ENCODE results near the gene CYP2C18. TPM values are rescaled to one million over a fixed set of nuclear protein-coding genes. Genes with fewer than 3 reads are reported as not detected.
"Not testable (repeated sequence)": the region's sequence is repeated elsewhere in the genome, so short reads cannot be mapped to it uniquely, and the experiment has no call there.

Gene CYP2C18
- 0.72 and 0.79 TPM in 2 replicates for total RNA-seq (2022)
- percentile 40 among the genes with signal in this experiment for Bru-seq, nascent RNA
- percentile 56 among the genes with signal in this experiment for BruChase-seq, experiment 1, labeled RNA remaining after a 2-hour chase
- percentile 56 among the genes with signal in this experiment for BruChase-seq, experiment 2, labeled RNA remaining after a 6-hour chase
- long read RNA-seq, result 0 reads

- BruUV-seq (replicated peaks), result no TSS peak
- Mint-ChIP-seq H3K4me3 (ENCODE audit: unreplicated experiment) (no peak within 1 kb of the TSS), H3K27ac (ENCODE audit: unreplicated experiment) (no peak within 1 kb of the TSS), H3K36me3 (ENCODE audit: insufficient read depth, unreplicated experiment) (no peaks in the 10 kb centered on the region), H3K27me3 (ENCODE audit: insufficient read depth, unreplicated experiment) (no peaks in the 10 kb centered on the region), H3K9me3 (ENCODE audit: unreplicated experiment) (peaks cover 12% of the 10 kb centered on the region), H3K4me1 (ENCODE audit: low read depth, unreplicated experiment) (peaks cover 29% of the 10 kb centered on the region)
- Histone ChIP-seq H3K4me3 (ENCODE audit: low read depth, low read length) (no peak within 1 kb of the TSS), H3K27me3 (replicated peaks; ENCODE audit: control insufficient read depth, insufficient read depth, low read length) (no peaks in the 10 kb centered on the region), H3K9me3 (peaks cover 16% of the 10 kb centered on the region), H3K4me1 (peaks cover 41% of the 10 kb centered on the region), H3K36me3 (ENCODE audit: control insufficient read depth, insufficient read depth, low read length) (no peaks in the 10 kb centered on the region; the same call in 1 of the 2 replicates)
- no peak for DNase-seq
- no peak for TF ChIP-seq CTCF (IDR thresholded peaks at IDR 0.05; ENCODE audit: insufficient read depth in 1 of 2, low read depth in 1 of 2, low read length in 1 of 2, severe bottlenecking in 1 of 2, unreplicated experiment in 1 of 2)
- ChIA-PET CTCF (no interaction called here), POLR2A (no interaction called here)
- intact Hi-C loops (cut with micrococcal nuclease; ENCODE audit: unreplicated experiment), result loop anchor here (5.0 kb wide), 1 partner anchor 51 kb away; no protein-coding TSS in a partner anchor
Observed at GRCh38 chr10:94683214-94684054, at the start of gene CYP2C18. CYP2C18 (plus strand) TSS chr10:94683729; CDS start chr10:94683820, 91 bp downstream.

GRCh38 chr10:94638097-94638496 is 45.4 kb upstream of the CYP2C18 start:
- H3K27me3 ChIP-seq (replicated peaks; ENCODE audit: control insufficient read depth, insufficient read depth, low read length); H3K4me1 Mint-ChIP-seq (ENCODE audit: low read depth, unreplicated experiment); CTCF ChIA-PET; H3K4me3 ChIP-seq (ENCODE audit: low read depth, low read length); H3K27ac Mint-ChIP-seq (ENCODE audit: unreplicated experiment); H3K4me1 ChIP-seq; POLR2A ChIA-PET; BruUV-seq (replicated peaks); H3K27me3 Mint-ChIP-seq (ENCODE audit: insufficient read depth, unreplicated experiment); DNase-seq; H3K36me3 ChIP-seq (ENCODE audit: control insufficient read depth, insufficient read depth, low read length); H3K4me3 Mint-ChIP-seq (ENCODE audit: unreplicated experiment); intact Hi-C loops (cut with micrococcal nuclease; ENCODE audit: unreplicated experiment); H3K36me3 Mint-ChIP-seq (ENCODE audit: insufficient read depth, unreplicated experiment): not testable (repeated sequence)
- H3K9me3 Mint-ChIP-seq (ENCODE audit: unreplicated experiment), result peaks cover 28% of the 10 kb centered on the region
- peaks cover 20% of the 10 kb centered on the region for H3K9me3 ChIP-seq

DNA sequence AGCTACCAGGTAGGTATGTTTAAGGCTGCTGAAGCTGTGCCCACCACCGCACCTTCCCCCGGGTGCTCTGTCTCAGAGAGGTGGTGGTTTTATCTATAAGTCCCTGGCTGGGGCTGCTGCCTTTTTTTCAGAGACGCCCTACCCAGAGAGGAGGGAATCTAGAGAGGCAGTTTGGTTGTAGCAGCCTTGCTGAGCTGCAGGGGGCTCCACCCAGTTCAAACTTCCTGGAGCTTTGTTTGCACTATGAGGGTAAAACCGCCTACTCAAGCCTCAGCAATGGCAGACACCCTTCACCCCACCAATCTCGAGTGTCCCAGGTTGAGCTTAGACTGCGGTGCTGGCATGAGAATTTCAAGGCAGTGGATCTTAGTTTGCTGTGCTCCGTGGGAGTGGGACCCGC is 43.6 kb upstream of the CYP2C18 start:
- H3K36me3 ChIP-seq (ENCODE audit: control insufficient read depth, insufficient read depth, low read length), result peaks cover 1% of the 10 kb centered on the region; the same call in 1 of the 2 replicates
- intact Hi-C loops (cut with micrococcal nuclease; ENCODE audit: unreplicated experiment), result no loop called here
- no peak overlapping the region for H3K4me3 Mint-ChIP-seq (ENCODE audit: unreplicated experiment)
- TF ChIP-seq CTCF (IDR thresholded peaks at IDR 0.05; ENCODE audit: insufficient read depth in 1 of 2, low read depth in 1 of 2, low read length in 1 of 2, severe bottlenecking in 1 of 2, unreplicated experiment in 1 of 2), result no peak
- H3K4me3 ChIP-seq (ENCODE audit: low read depth, low read length), result no peak overlapping the region
- H3K36me3 Mint-ChIP-seq (ENCODE audit: insufficient read depth, unreplicated experiment), result peaks cover 6% of the 10 kb centered on the region
- POLR2A ChIA-PET, result no interaction called here
- 0 out of 2 replicates have a peak, but pooled peaks cover 3% of the 10 kb centered on the region for H3K4me1 ChIP-seq
- H3K27ac Mint-ChIP-seq (ENCODE audit: unreplicated experiment), result no peak overlapping the region
- peaks cover 28% of the 10 kb centered on the region for H3K9me3 Mint-ChIP-seq (ENCODE audit: unreplicated experiment)
- CTCF ChIA-PET, result no interaction called here
- DNase-seq, result no peak
- no peaks in the 10 kb centered on the region for H3K27me3 ChIP-seq (replicated peaks; ENCODE audit: control insufficient read depth, insufficient read depth, low read length)
- H3K27me3 Mint-ChIP-seq (ENCODE audit: insufficient read depth, unreplicated experiment), result no peaks in the 10 kb centered on the region
- H3K4me1 Mint-ChIP-seq (ENCODE audit: low read depth, unreplicated experiment), result no peaks in the 10 kb centered on the region
- H3K9me3 ChIP-seq, result peaks cover 12% of the 10 kb centered on the region
- no TSS peak for BruUV-seq (replicated peaks)
